ENCODE results near the gene SLC4A1. TPM values are rescaled to one million over a fixed set of nuclear protein-coding genes. Genes with fewer than 3 reads are reported as not detected.

Gene SLC4A1
- total and polyA plus RNA-seq, 3 donors from 2014 or later = 0.12 to 0.71 (median 0.37) TPM

DNA sequence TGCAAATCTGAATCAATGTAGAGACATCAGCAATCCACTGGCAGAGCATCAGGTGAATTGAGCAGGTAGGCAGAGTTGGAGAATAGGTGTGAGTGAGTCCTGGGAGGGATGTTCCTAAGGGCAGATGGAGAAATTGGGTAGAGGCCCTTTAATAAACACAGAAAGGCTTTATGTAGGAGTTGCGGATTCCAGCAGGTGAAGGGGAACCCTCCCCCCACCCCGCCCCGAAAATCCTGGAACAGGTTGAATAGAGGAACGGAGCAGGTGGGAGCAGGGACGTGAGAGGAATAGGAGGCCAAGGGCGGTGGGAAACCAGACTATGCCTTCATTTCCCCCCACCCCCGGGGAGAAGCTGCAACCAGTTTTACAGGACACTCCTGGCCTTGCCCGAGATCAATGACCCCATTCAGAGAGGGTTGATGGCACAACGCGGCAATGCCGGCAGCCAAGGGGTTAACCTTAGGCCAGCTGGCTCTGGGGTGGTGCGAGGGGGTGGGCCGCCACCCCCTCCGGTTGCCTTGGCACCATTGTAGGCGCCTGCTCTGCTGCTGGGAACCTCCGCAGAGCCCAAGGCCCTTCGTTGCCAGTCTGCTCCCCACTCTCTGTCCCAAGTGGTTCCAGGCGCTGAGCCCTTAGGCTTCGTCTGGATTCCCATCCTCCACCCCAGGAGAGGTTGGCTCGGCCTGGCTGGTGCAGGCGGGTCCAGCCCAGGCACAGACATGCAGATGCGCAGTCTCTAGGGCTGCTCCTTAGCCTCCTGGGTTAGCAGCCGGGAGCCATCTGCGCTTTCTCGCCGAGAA, 39.7 kb upstream of the SLC4A1 start:
- DNase-seq = peak; percentile 73
- intact Hi-C loops (cut with DNase I; ENCODE audit: low total_unique reads) = no loop called here
- Histone ChIP-seq H3K9me3 (no peaks in the 10 kb centered on the region), H3K27me3 (no peaks in the 10 kb centered on the region), H3K4me1 (peaks cover 6% of the 10 kb centered on the region), H3K27ac (peak overlapping the region; percentile 68 to 89), H3K36me3 (ENCODE audit: low read depth, missing control alignments) (no peaks in the 10 kb centered on the region), H3K4me3 (peak overlapping the region; percentile 58 to 64)
- 6 to 23% methylated on average over 7 to 26 of the region's 26 CpGs for WGBS, 2 donors
- TF ChIP-seq, protein P1, sequence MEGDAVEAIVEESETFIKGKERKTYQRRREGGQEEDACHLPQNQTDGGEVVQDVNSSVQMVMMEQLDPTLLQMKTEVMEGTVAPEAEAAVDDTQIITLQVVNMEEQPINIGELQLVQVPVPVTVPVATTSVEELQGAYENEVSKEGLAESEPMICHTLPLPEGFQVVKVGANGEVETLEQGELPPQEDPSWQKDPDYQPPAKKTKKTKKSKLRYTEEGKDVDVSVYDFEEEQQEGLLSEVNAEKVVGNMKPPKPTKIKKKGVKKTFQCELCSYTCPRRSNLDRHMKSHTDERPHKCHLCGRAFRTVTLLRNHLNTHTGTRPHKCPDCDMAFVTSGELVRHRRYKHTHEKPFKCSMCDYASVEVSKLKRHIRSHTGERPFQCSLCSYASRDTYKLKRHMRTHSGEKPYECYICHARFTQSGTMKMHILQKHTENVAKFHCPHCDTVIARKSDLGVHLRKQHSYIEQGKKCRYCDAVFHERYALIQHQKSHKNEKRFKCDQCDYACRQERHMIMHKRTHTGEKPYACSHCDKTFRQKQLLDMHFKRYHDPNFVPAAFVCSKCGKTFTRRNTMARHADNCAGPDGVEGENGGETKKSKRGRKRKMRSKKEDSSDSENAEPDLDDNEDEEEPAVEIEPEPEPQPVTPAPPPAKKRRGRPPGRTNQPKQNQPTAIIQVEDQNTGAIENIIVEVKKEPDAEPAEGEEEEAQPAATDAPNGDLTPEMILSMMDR (IDR thresholded peaks at IDR 0.05) = no peak
- no peak for TF ChIP-seq POLR2A (IDR thresholded peaks at IDR 0.05)

GRCh38 chr17:44304651-44305050, 36.7 kb upstream of the SLC4A1 start:
- intact Hi-C loops (cut with DNase I; ENCODE audit: low total_unique reads) = no loop called here
- TF ChIP-seq, protein P1 (IDR thresholded peaks at IDR 0.05) = no peak
- no peak for TF ChIP-seq POLR2A (IDR thresholded peaks at IDR 0.05)

DNA sequence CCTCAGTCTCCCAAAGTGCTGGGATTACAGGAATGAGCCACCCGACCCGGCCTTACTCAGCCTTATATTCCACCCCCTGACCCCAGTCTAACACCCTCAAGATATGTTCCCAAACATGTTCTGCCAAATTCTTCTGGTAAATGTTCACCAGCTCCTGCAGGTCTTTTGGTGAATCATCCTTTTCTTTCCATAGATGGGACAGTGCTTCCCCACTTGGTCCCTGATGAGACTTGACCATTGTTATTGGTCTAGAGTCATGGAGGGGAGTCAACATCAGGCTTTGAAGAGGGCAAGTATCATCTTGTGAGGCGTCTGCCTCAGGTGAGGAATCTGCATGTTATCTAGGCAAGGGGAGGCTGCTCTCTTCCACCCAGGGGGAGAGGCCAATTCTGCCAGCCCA, 30.0 kb upstream of the SLC4A1 start:
- no peaks in the 10 kb centered on the region for H3K36me3 ChIP-seq (ENCODE audit: low read depth, missing control alignments)
- TF ChIP-seq, protein P1 (IDR thresholded peaks at IDR 0.05) = no peak
- no peak for TF ChIP-seq POLR2A (IDR thresholded peaks at IDR 0.05)
- 87 to 94% methylated on average over 3 of the region's 3 CpGs for WGBS, 2 donors
- no peak overlapping the region for H3K4me3 ChIP-seq
- intact Hi-C loops (cut with DNase I; ENCODE audit: low total_unique reads) = no loop called here
- H3K27me3 ChIP-seq = no peaks in the 10 kb centered on the region
- H3K27ac ChIP-seq = no peak overlapping the region
- H3K4me1 ChIP-seq = no peaks in the 10 kb centered on the region
- no peak for DNase-seq
- no peaks in the 10 kb centered on the region for H3K9me3 ChIP-seq

More at GRCh38 chr17:44304651-44305050, 36.7 kb upstream of the SLC4A1 start:
- peaks cover 6% of the 10 kb centered on the region for H3K4me1 ChIP-seq
- no peaks in the 10 kb centered on the region for H3K9me3 ChIP-seq
- H3K36me3 ChIP-seq (ENCODE audit: low read depth, missing control alignments) = no peaks in the 10 kb centered on the region
- no peak overlapping the region for H3K4me3 ChIP-seq
- H3K27ac ChIP-seq = no peak overlapping the region
- DNase-seq = no peak
- H3K27me3 ChIP-seq = no peaks in the 10 kb centered on the region

GRCh38 chr17:44293509-44294226, 25.7 kb upstream of the SLC4A1 start:
- Histone ChIP-seq H3K27ac (no peak overlapping the region), H3K36me3 (ENCODE audit: low read depth, missing control alignments) (no peaks in the 10 kb centered on the region), H3K9me3 (no peaks in the 10 kb centered on the region), H3K27me3 (no peaks in the 10 kb centered on the region), H3K4me1 (no peaks in the 10 kb centered on the region), H3K4me3 (no peak overlapping the region)
- WGBS, 2 donors = 95 to 96% methylated on average over 9 of the region's 9 CpGs
- DNase-seq = no peak
- intact Hi-C loops (cut with DNase I; ENCODE audit: low total_unique reads) = no loop called here
- TF ChIP-seq POLR2A (IDR thresholded peaks at IDR 0.05) = no peak
- TF ChIP-seq, protein P1 (IDR thresholded peaks at IDR 0.05) = no peak

Measured in testis (tissue), 3 donors.